DOHH2 (cell line): ENCODE measurements around the gene ARHGAP8.

ENCODE experiments used
- H3F3A ChIP-seq: fragments of 200-600 bp; sonication (generic), shearing (Covaris generic); 2 replicates; pipeline ENCODE4 v1.6.0; 2016; ENCODE audit warnings: antibody characterized with exemption, mild to moderate bottlenecking; ENCODE audit not compliant: control insufficient read depth, insufficient read depth
- H3K27ac ChIP-seq: fragments of 200-600 bp; sonication (generic); 2 replicates; pipeline ENCODE4 v1.5.1; 2014; ENCODE audit warnings: low read depth, mild to moderate bottlenecking, low read length, moderate library complexity
- H3K27me3 ChIP-seq: fragments of 200-600 bp; sonication (generic); 2 replicates; pipeline ENCODE4 v1.6.1; 2014; ENCODE audit warnings: mild to moderate bottlenecking, low read length, mixed read lengths; ENCODE audit not compliant: control insufficient read depth
- H3K36me3 ChIP-seq: fragments of 200-600 bp; sonication (generic); 2 replicates; pipeline ENCODE4 v1.6.1; 2014; ENCODE audit warnings: mild to moderate bottlenecking, low read length, moderate library complexity, mixed read lengths; ENCODE audit not compliant: control insufficient read depth
- H3K4me1 ChIP-seq: fragments of 200-600 bp; sonication (generic); 2 replicates; pipeline ENCODE4 v1.6.1; 2014; ENCODE audit warnings: mild to moderate bottlenecking, low read length, mixed read lengths; ENCODE audit not compliant: control insufficient read depth
- H3K4me2 ChIP-seq: fragments of 200-600 bp; sonication (generic); 2 replicates; pipeline ENCODE4 v1.6.0; 2014; ENCODE audit warnings: mild to moderate bottlenecking, low read length, moderate library complexity
- H3K4me3 ChIP-seq: fragments of 200-600 bp; sonication (generic); 2 replicates; pipeline ENCODE4 v1.5.1; 2014; ENCODE audit warnings: mild to moderate bottlenecking, low read length, mixed read lengths
- H3K79me2 ChIP-seq: fragments of 200-600 bp; sonication (generic); 2 replicates; pipeline ENCODE4 v1.6.1; 2014; ENCODE audit warnings: mild to moderate bottlenecking, low read length, mixed read lengths; ENCODE audit not compliant: control insufficient read depth
- H3K9me2 ChIP-seq: fragments of 200-600 bp; sonication (generic); replicated peaks from 2 replicates; pipeline ENCODE4 v1.6.1; 2014; ENCODE audit warnings: mild to moderate bottlenecking, low read length, mixed read lengths; ENCODE audit not compliant: control insufficient read depth
- H3K9me3 ChIP-seq: fragments of 200-600 bp; sonication (generic); 2 replicates; pipeline ENCODE4 v1.6.1; 2014; ENCODE audit warnings: antibody characterized with exemption, low read length, mixed read lengths; ENCODE audit not compliant: control insufficient read depth, insufficient read depth
- H4K20me1 ChIP-seq: fragments of 200-600 bp; sonication (generic); 2 replicates; pipeline ENCODE4 v1.6.0; 2014; ENCODE audit warnings: low read depth, mild to moderate bottlenecking, antibody characterized with exemption, low read length, moderate library complexity; ENCODE audit not compliant: control insufficient read depth, insufficient read depth
- EZH2phosphoT487 ChIP-seq: fragments of 200-600 bp; sonication (generic); IDR thresholded peaks from 2 replicates; pipeline ENCODE4 v1.6.1; 2017; ENCODE audit warnings: borderline replicate concordance, mild to moderate bottlenecking, antibody characterized with exemption, low read length, moderate library complexity, mixed read lengths
- TF ChIP-seq, protein P1 (sequence below): fragments of 200-600 bp; sonication (generic); IDR thresholded peaks from one replicate; pipeline ENCODE4 v1.5.1; 2014; ENCODE audit warnings: antibody characterized with exemption, mild to moderate bottlenecking, low read depth, low read length; ENCODE audit not compliant: poor library complexity, severe bottlenecking

Gene ARHGAP8

DNA sequence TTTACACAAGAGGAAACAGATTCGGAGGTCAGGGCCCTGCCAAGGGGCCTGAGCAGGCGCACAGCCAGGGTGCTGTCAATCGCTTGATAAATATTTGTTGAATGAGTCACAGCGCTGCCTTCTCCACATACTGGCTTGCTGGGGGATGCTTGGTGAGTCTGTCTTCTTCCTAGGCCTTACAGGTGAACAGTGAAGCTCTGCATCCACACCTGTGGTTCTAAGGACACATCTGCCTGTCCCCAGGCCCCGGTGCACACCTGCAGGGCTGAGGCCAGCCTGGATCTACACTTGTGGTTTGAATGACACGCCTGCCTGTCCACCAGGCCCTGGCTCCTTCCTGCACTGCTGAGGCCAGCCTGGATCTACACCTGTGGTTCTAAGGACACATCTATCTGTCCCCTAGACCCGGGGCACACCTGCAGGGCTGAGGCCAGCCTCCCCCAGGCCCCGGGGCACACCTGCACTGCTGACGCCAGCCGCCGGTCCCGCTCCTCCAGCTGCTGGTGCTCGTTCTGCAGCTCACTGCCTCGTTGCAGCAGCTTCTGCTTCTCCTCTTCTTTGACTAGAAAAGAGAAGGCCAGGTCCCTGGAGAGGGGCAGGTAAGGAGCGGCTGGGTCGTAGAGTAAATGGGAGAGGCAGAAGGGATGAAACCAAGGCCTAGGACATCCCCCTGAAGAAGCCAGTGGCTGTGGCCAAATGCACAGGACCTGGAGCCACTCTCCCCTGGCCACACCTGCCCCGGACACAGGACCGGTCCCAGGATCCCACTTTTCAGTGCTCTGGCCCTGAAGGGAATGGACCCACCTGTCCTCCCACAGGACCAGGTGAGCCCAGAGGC is 132.8 kb downstream of the ARHGAP8 start:
- H3K4me3 ChIP-seq: no peak overlapping the region
- no peaks in the 10 kb centered on the region for H3K79me2 ChIP-seq
- H3K4me2 ChIP-seq: no peak overlapping the region
- no peaks in the 10 kb centered on the region for H4K20me1 ChIP-seq
- H3K27ac ChIP-seq: no peak overlapping the region
- TF ChIP-seq EZH2phosphoT487: no peak
- TF ChIP-seq, protein P1, sequence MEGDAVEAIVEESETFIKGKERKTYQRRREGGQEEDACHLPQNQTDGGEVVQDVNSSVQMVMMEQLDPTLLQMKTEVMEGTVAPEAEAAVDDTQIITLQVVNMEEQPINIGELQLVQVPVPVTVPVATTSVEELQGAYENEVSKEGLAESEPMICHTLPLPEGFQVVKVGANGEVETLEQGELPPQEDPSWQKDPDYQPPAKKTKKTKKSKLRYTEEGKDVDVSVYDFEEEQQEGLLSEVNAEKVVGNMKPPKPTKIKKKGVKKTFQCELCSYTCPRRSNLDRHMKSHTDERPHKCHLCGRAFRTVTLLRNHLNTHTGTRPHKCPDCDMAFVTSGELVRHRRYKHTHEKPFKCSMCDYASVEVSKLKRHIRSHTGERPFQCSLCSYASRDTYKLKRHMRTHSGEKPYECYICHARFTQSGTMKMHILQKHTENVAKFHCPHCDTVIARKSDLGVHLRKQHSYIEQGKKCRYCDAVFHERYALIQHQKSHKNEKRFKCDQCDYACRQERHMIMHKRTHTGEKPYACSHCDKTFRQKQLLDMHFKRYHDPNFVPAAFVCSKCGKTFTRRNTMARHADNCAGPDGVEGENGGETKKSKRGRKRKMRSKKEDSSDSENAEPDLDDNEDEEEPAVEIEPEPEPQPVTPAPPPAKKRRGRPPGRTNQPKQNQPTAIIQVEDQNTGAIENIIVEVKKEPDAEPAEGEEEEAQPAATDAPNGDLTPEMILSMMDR: no peak
- H3K27me3 ChIP-seq: no peaks in the 10 kb centered on the region
- no peaks in the 10 kb centered on the region for H3K4me1 ChIP-seq
- no peaks in the 10 kb centered on the region for H3F3A ChIP-seq
- no peaks in the 10 kb centered on the region for H3K36me3 ChIP-seq
- no peaks in the 10 kb centered on the region for H3K9me2 ChIP-seq
- no peaks in the 10 kb centered on the region for H3K9me3 ChIP-seq

DNA sequence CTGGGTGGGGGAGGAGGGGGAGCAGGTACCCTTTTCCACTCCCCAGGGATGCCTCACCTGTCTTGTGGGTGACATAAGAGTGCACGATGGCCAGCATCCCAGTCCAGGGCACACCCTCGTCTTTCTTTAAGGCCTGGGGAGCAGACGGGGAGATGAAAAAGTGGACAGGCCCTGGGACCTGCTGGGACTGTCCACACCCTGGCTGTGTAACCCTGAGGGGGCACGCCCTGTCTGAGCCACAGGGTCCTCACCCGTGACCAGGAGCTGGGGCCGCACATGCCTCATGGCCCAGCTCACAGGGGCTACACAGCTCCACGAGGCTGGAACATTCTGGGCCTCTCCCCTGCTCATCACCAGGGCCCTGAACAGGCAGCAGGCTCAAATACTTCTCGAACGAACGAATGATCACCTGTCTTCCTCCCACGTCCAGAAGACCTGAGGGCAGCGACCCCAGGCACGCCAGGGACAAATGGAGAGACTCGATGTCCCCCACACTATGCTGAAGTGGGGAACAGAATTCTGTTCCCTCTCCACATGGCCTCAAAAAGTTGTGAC is 133.5 kb downstream of the ARHGAP8 start:
- Histone ChIP-seq H4K20me1 (no peaks in the 10 kb centered on the region), H3K27ac (no peak overlapping the region), H3K4me2 (no peak overlapping the region), H3K27me3 (no peaks in the 10 kb centered on the region), H3K4me3 (no peak overlapping the region), H3K4me1 (no peaks in the 10 kb centered on the region), H3F3A (no peaks in the 10 kb centered on the region), H3K9me2 (no peaks in the 10 kb centered on the region), H3K9me3 (no peaks in the 10 kb centered on the region), H3K79me2 (no peaks in the 10 kb centered on the region), H3K36me3 (no peaks in the 10 kb centered on the region)
- TF ChIP-seq, protein P1: no peak
- no peak for TF ChIP-seq EZH2phosphoT487

- Histone ChIP-seq H3K36me3 (no peaks in the 10 kb centered on the region), H4K20me1 (no peaks in the 10 kb centered on the region)
- TF ChIP-seq, protein P1: no peak
- TF ChIP-seq EZH2phosphoT487: no peak
Observed at GRCh38 chr22:44887941-44888366, 135.6 kb downstream of the ARHGAP8 start.

More at GRCh38 chr22:44887941-44888366, 135.6 kb downstream of the ARHGAP8 start:
- no peaks in the 10 kb centered on the region for H3K9me2 ChIP-seq
- H3K9me3 ChIP-seq: no peaks in the 10 kb centered on the region
- no peaks in the 10 kb centered on the region for H3K4me1 ChIP-seq
- no peaks in the 10 kb centered on the region for H3K79me2 ChIP-seq
- no peak overlapping the region for H3K27ac ChIP-seq
- H3K4me2 ChIP-seq: no peak overlapping the region
- no peaks in the 10 kb centered on the region for H3F3A ChIP-seq
- no peaks in the 10 kb centered on the region for H3K27me3 ChIP-seq
- H3K4me3 ChIP-seq: no peak overlapping the region
